SJCRH30 (cell line): ENCODE data around the gene ITGB1. TPM values are rescaled to one million over a fixed set of nuclear protein-coding genes. Genes with fewer than 3 reads are reported as not detected.

ENCODE experiments used
- DNase-seq, 2 experiments: peaks; one replicate each; pipeline ENCODE4 v3.0.0-alpha.2; 2015 to 2020
- H3K27ac ChIP-seq: fragments of 250-450 bp; sonication (Bioruptor Pico); 2 replicates; pipeline ENCODE4 v1.5.1; 2020; ENCODE audit warnings: mild to moderate bottlenecking, moderate library complexity
- H3K27me3 ChIP-seq: fragments of 250-450 bp; sonication (Bioruptor Pico); 2 replicates; pipeline ENCODE4 v1.5.1; 2020; ENCODE audit warnings: mild to moderate bottlenecking, moderate library complexity
- H3K36me3 ChIP-seq: fragments of 250-450 bp; sonication (Bioruptor Pico); 2 replicates; pipeline ENCODE4 v1.5.1; 2020; ENCODE audit warnings: mild to moderate bottlenecking, moderate library complexity
- H3K4me1 ChIP-seq: fragments of 250-450 bp; sonication (Bioruptor Pico); 2 replicates; pipeline ENCODE4 v1.5.1; 2020; ENCODE audit warnings: mild to moderate bottlenecking, moderate library complexity
- H3K4me3 ChIP-seq: fragments of 250-450 bp; sonication (Bioruptor Pico); 2 replicates; pipeline ENCODE4 v1.5.1; 2020; ENCODE audit warnings: mild to moderate bottlenecking, moderate library complexity
- H3K9me3 ChIP-seq: fragments of 250-450 bp; sonication (Bioruptor Pico); replicated peaks from 2 replicates; pipeline ENCODE4 v1.5.1; 2020; ENCODE audit warnings: mild to moderate bottlenecking, moderate library complexity
- total RNA-seq: library from RNA; depleted of rRNA; stranded (reverse); fragments of >200 nt; shearing (Covaris generic); gene quantifications from 2 replicates; pipeline ENCODE4 v1.2.3, GENCODE V29; 2014

Gene ITGB1
- total RNA-seq, 1 experiment from 2014 or later, result 339 TPM

- H3K36me3 ChIP-seq, result 0 out of 2 replicates have a peak, but pooled peaks cover 7% of the 10 kb centered on the region
- H3K9me3 ChIP-seq, result no peaks in the 10 kb centered on the region
- no peak for DNase-seq
- no peak overlapping the region for H3K4me3 ChIP-seq
- H3K27ac ChIP-seq, result no peak overlapping the region
- peaks cover 21% of the 10 kb centered on the region for H3K4me1 ChIP-seq
- H3K27me3 ChIP-seq, result no peaks in the 10 kb centered on the region
These were observed 3.3 kb downstream of the ITGB1 start for GRCh38 chr10:32954545-32955298.

DNA sequence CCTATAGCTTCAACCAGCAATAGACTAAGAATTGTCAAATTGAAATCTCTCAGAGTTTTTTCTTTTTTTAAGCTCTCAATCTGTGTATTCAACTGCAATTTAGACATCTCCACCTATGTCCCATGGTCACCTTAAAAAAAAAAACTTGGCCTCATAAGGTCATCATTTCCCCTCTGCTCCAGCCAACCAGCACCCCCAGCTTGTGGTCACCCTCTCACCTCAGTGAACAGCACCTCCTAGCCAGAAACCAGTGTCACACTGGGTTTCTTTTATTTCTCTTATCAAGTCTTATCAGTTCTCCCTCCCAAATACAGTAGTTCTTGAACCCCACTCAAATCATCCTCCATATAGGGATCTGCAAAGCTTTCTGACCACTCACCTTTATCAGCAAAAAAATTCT, 4.0 kb downstream of the ITGB1 start:
- Histone ChIP-seq H3K27me3 (no peaks in the 10 kb centered on the region), H3K36me3 (0 out of 2 replicates have a peak, but pooled peaks cover 7% of the 10 kb centered on the region), H3K4me1 (peaks cover 19% of the 10 kb centered on the region), H3K9me3 (no peaks in the 10 kb centered on the region), H3K4me3 (no peak overlapping the region), H3K27ac (no peak overlapping the region)
- DNase-seq, result no peak

DNA sequence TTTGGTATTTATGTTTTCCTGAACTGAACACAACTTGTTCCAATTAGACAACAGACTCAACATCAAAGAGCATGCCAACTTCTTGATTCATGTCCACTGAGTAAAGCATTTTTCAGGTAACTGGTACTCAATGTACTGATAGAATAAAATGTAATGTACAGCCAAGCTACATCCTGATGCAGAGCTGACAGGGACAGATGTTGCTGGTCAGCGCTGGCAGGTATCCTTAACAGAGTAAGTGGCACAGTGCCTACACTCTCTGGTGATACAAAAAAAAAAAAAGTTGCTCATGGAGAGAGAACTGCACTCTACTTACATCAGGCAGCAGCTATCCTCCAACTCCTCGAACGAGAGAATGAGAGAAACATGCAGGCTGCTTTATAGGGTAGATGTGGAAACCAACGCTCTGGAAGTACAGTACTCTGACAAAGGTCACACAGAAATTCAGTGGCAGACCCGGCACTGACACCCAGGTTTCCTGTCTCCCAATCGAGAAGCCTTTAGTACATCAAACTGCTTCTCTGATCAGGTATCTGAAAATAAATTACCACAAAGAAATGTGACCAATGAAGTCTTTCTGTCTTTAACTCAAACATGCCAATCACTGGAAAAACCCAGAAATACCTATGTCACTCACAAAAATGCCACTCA, 4.6 kb downstream of the ITGB1 start:
- Histone ChIP-seq H3K27me3 (no peaks in the 10 kb centered on the region), H3K4me1 (peaks cover 20% of the 10 kb centered on the region), H3K27ac (no peak overlapping the region), H3K4me3 (no peak overlapping the region), H3K36me3 (0 out of 2 replicates have a peak, but pooled peaks cover 4% of the 10 kb centered on the region), H3K9me3 (no peaks in the 10 kb centered on the region)
- no peak for DNase-seq

DNA sequence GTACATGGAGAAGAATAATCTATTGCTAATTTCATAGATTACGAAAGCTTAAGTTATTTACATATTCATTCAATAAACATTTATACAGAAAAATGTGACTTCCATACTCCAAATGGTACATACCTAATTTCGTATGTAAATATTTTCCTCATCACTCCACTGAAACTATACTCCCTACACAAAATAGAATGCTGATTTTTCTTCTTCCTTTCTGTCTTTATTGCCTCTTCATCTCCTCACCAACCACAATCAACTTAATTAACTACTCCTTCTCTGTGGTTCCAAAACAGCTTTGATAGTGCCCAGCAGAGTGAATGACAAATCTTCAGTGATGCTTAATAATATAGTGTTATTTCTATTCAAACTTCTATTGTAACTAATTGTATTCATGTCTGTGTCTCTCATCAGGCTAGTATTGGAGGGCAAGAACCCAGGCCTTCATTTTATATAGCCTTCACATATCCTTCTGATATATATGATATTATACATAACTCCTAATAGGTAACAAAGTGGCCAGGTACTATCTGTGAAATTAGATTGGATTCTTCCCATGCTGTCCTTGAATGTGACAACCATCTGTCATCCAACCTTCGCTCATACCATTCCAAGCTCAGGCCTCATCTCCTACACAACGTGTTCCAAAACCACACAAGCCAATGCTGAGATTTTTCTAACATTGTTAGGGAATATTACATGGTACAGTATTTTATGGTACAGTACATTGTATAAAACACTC, 5.3 kb downstream of the ITGB1 start:
- no peak for DNase-seq
- peaks cover 20% of the 10 kb centered on the region for H3K4me1 ChIP-seq
- H3K27me3 ChIP-seq, result no peaks in the 10 kb centered on the region
- 0 out of 2 replicates have a peak, but pooled peaks cover 7% of the 10 kb centered on the region for H3K36me3 ChIP-seq
- no peaks in the 10 kb centered on the region for H3K9me3 ChIP-seq
- no peak overlapping the region for H3K4me3 ChIP-seq
- no peak overlapping the region for H3K27ac ChIP-seq

- Histone ChIP-seq H3K4me3 (no peak overlapping the region), H3K27me3 (no peaks in the 10 kb centered on the region), H3K36me3 (peaks cover 11% of the 10 kb centered on the region; the same call in 1 of the 2 replicates), H3K9me3 (no peaks in the 10 kb centered on the region), H3K27ac (no peak overlapping the region), H3K4me1 (peaks cover 20% of the 10 kb centered on the region)
- no peak for DNase-seq
These were observed 5.9 kb downstream of the ITGB1 start for GRCh38 chr10:32952094-32952493.

GRCh38 chr10:32951111-32951510, 6.9 kb downstream of the ITGB1 start:
- Histone ChIP-seq H3K36me3 (peaks cover 11% of the 10 kb centered on the region; the same call in 1 of the 2 replicates), H3K4me3 (no peak overlapping the region), H3K27me3 (no peaks in the 10 kb centered on the region), H3K9me3 (no peaks in the 10 kb centered on the region), H3K27ac (no peak overlapping the region), H3K4me1 (peaks cover 19% of the 10 kb centered on the region)
- DNase-seq, result no peak

DNA sequence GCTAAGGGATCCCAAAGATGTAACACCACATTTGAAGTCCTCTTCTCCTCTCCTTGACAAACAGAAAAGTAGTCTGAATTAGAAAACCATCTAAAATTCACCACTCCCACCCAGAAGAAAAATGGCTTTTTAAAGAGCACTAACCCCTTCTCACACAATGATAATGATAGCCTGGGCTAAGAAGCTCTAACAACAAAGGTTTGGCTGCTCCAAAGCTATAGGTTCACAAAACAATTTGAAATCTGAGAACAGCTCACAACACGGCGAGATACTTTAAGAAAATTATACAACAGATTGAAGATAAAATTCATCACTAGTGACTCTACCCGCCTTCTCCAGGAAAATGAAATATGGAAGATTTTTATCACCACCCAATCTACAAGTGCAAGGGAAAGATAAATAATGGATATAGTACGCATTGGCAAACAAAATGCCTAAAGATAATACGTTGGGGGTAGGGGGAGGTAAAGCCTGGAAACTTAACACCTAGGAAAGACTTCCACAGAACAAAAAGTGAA, 7.4 kb downstream of the ITGB1 start:
- Histone ChIP-seq H3K27me3 (no peaks in the 10 kb centered on the region), H3K9me3 (no peaks in the 10 kb centered on the region), H3K36me3 (peaks cover 11% of the 10 kb centered on the region; the same call in 1 of the 2 replicates), H3K4me1 (peaks cover 15% of the 10 kb centered on the region), H3K27ac (no peak overlapping the region), H3K4me3 (no peak overlapping the region)
- no peak for DNase-seq

DNA sequence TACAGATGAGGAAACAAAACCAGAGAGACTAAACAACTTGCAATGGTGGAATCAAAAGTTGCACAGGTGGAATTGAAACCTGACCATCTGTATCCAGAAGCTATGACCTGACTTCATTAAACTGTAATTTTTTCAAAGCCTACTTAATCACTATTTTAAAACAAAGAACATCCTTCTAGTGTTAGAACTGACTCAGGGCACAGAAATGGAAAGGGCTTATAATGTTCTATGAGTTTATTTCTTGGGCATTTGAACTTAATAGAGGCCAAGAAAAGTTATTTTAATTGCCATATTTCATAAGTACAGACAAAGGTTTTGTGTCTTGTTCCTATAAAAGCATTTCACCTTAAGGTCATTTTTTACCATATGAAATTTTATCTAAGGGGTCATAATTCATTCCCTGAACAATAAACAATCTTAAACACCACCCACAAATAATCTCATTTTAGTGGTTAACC, 8.8 kb downstream of the ITGB1 start:
- H3K36me3 ChIP-seq, result peaks cover 16% of the 10 kb centered on the region; the same call in 1 of the 2 replicates
- peaks cover 10% of the 10 kb centered on the region; the same call in 1 of the 2 replicates for H3K4me1 ChIP-seq
- H3K9me3 ChIP-seq, result no peaks in the 10 kb centered on the region
- no peak overlapping the region for H3K27ac ChIP-seq
- no peak for DNase-seq
- H3K4me3 ChIP-seq, result no peak overlapping the region
- H3K27me3 ChIP-seq, result no peaks in the 10 kb centered on the region

- no peaks in the 10 kb centered on the region for H3K27me3 ChIP-seq
- H3K36me3 ChIP-seq, result peaks cover 16% of the 10 kb centered on the region
- H3K4me1 ChIP-seq, result peaks cover 10% of the 10 kb centered on the region; the same call in 1 of the 2 replicates
- H3K27ac ChIP-seq, result no peak overlapping the region
- H3K9me3 ChIP-seq, result no peaks in the 10 kb centered on the region
- DNase-seq, result no peak
- H3K4me3 ChIP-seq, result no peak overlapping the region
These were observed 9.6 kb downstream of the ITGB1 start for GRCh38 chr10:32948451-32948850.

- Histone ChIP-seq H3K4me1 (peaks cover 10% of the 10 kb centered on the region; the same call in 1 of the 2 replicates), H3K36me3 (peaks cover 14% of the 10 kb centered on the region), H3K9me3 (no peaks in the 10 kb centered on the region), H3K27me3 (no peaks in the 10 kb centered on the region), H3K27ac (no peak overlapping the region), H3K4me3 (no peak overlapping the region)
- no peak for DNase-seq
These were observed 10.4 kb downstream of the ITGB1 start for GRCh38 chr10:32947586-32947985.

DNA sequence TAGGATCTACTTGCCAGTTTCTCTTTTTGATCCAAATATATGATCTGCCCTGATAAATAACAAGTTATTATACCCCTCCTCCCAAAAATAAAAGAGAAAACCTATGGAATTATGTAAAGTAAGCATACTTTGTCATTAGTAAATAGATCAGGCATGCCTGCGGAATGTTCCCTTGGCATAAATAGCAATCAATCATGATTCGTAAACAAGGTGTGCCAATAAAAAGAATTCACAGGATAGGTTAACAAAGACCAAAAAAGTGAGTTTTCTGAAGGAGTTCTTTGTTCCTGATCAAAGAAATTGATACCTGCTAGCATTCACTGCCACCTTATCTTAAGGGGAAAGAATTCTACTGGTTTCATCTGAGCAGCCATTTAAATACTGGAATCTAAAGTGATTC, 11.9 kb downstream of the ITGB1 start:
- Histone ChIP-seq H3K4me1 (peaks cover 8% of the 10 kb centered on the region; the same call in 1 of the 2 replicates), H3K4me3 (no peak overlapping the region)

DNA sequence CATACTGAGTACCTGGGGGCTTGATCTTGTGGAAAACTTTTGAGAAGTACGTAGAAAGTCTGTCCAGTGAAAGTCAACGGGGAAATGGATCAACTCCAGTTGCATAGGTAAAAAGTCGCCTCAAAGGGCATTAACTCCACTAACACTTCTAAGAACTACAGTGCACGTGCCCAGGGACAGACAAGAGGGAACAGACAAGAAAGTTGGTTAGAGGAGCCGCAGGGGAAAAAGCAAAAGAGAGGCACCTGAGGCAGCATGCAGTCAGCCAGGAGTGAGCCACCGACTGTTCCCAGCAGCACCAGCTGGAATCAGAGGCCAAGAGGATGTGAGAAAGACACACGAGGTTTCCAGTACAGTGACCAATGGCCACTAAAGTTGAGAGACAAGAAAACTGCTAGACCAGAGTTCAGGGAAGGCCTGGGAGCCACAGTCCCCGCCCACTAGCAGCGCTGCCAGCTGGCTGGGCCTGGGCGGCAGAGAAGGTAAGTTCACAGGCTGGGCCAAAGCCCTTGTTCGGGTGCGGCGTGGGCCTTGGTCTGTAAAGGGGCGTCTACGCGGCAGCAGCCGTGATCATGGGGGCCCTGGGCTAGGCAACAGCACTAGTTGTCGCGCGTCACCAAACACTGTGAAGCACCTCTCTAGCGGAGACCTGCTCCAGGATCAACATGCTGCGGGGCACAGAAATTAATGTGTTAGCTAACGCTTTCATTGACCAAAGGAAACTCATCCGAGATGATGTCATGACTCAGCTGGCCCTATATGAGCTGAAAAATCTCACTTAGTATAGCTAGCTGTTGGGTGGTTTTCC, 14.0 kb downstream of the ITGB1 start:
- no peak overlapping the region for H3K27ac ChIP-seq

More for the DNA sequence above, 11.9 kb downstream of the ITGB1 start:
- no peak overlapping the region for H3K27ac ChIP-seq
- no peaks in the 10 kb centered on the region for H3K27me3 ChIP-seq
- peaks cover 13% of the 10 kb centered on the region for H3K36me3 ChIP-seq
- DNase-seq, result no peak
- H3K9me3 ChIP-seq, result no peaks in the 10 kb centered on the region

GRCh38 chr10:32943395-32943794, 14.6 kb downstream of the ITGB1 start:
- Histone ChIP-seq H3K27ac (no peak overlapping the region), H3K27me3 (no peaks in the 10 kb centered on the region), H3K4me1 (peaks cover 13% of the 10 kb centered on the region), H3K4me3 (no peak overlapping the region), H3K9me3 (no peaks in the 10 kb centered on the region), H3K36me3 (peaks cover 13% of the 10 kb centered on the region)
- DNase-seq, result no peak

More for the DNA sequence above, 14.0 kb downstream of the ITGB1 start:
- no peak for DNase-seq
- H3K9me3 ChIP-seq, result no peaks in the 10 kb centered on the region
- H3K4me1 ChIP-seq, result peaks cover 10% of the 10 kb centered on the region
- H3K36me3 ChIP-seq, result peaks cover 13% of the 10 kb centered on the region
- no peak overlapping the region for H3K4me3 ChIP-seq
- no peaks in the 10 kb centered on the region for H3K27me3 ChIP-seq

- Histone ChIP-seq H3K27me3 (no peaks in the 10 kb centered on the region), H3K27ac (no peak overlapping the region), H3K4me3 (no peak overlapping the region), H3K36me3 (peaks cover 5% of the 10 kb centered on the region), H3K9me3 (no peaks in the 10 kb centered on the region), H3K4me1 (peaks cover 17% of the 10 kb centered on the region)
- DNase-seq, result no peak
These were observed 15.9 kb downstream of the ITGB1 start for GRCh38 chr10:32942081-32942480.
